VCaP (cell line): ENCODE results near the gene CHRM5.
"Not testable (repeated sequence)": the region's sequence is repeated elsewhere in the genome, so short reads cannot be mapped to it uniquely, and the experiment has no call there.

ENCODE experiments used
- H3K27ac ChIP-seq: fragments of 450-650 bp; 2 replicates; pipeline ENCODE4 v1.5.1; 2017
- CTCF ChIP-seq: fragments of 450-650 bp; conservative IDR thresholded peaks from 2 replicates; pipeline ENCODE4 v1.5.1; 2017; ENCODE audit warnings: mild to moderate bottlenecking, moderate library complexity

Gene CHRM5

GRCh38 chr15:34043813-34044212, 75.5 kb downstream of the CHRM5 start:
- TF ChIP-seq CTCF = no peak
- H3K27ac ChIP-seq = no peak overlapping the region

GRCh38 chr15:34046471-34047145, 78.3 kb downstream of the CHRM5 start:
- TF ChIP-seq CTCF = no peak
- H3K27ac ChIP-seq = no peak overlapping the region

- TF ChIP-seq CTCF = no peak
- no peak overlapping the region for H3K27ac ChIP-seq
Measured at GRCh38 chr15:34047893-34048775, 79.8 kb downstream of the CHRM5 start.

- no peak for TF ChIP-seq CTCF
- no peak overlapping the region for H3K27ac ChIP-seq
Measured at GRCh38 chr15:34049112-34049511, 80.8 kb downstream of the CHRM5 start.

GRCh38 chr15:34050385-34050784, 82.1 kb downstream of the CHRM5 start:
- not testable (repeated sequence) for H3K27ac ChIP-seq

- no peak for TF ChIP-seq CTCF
Measured at GRCh38 chr15:34054081-34054707, 85.9 kb downstream of the CHRM5 start.

GRCh38 chr15:34055868-34056595, 87.7 kb downstream of the CHRM5 start:
- no peak for TF ChIP-seq CTCF
- no peak overlapping the region for H3K27ac ChIP-seq

More at GRCh38 chr15:34054081-34054707, 85.9 kb downstream of the CHRM5 start:
- no peak overlapping the region for H3K27ac ChIP-seq
